Gastrocnemius medialis (tissue), 4 donors: Measurements from ENCODE around the gene DAZAP2.

ENCODE experiments used
- CTCF ChIP-seq, 5 experiments: fragments of 450-650 bp in 3 of 5; fragments of 200-600 bp in 2 of 5; sonication (generic) in 2 of 5; IDR thresholded peaks in 4 of 5; conservative IDR thresholded peaks in 1 of 5; 1 replicate in 4 of 5; 2 replicates in 1 of 5; pipeline ENCODE4 v1.5.1; 2016 to 2019; ENCODE audit warnings: antibody characterized with exemption in 5 of 5, mild to moderate bottlenecking in 3 of 5, moderate library complexity in 3 of 5
- POLR2A ChIP-seq, 2 donors: fragments of 450-650 bp; IDR thresholded peaks; one replicate each; pipeline ENCODE4 v1.6.1; 2017; ENCODE audit warnings: antibody characterized with exemption in 2 of 2, mild to moderate bottlenecking in 2 of 2, moderate library complexity in 2 of 2

GRCh38 chr12:51198568-51199365, 39.9 kb upstream of the DAZAP2 start:
- TF ChIP-seq POLR2A (IDR thresholded peaks at IDR 0.05) (no peak), CTCF (IDR thresholded peaks at IDR 0.05 in 4 of 5, conservative IDR thresholded peaks at IDR 0.05 in 1 of 5) (no peak)
